BE2C (cell line): ENCODE measurements around the gene SEPTIN7.

Source experiments
- DNase-seq: peaks from one replicate; pipeline ENCODE4 v3.0.0-alpha.2; 2020
- H3K27me3 ChIP-seq: fragments of 250-450 bp; sonication (Bioruptor Pico); 2 replicates; pipeline ENCODE4 v1.5.1; 2020; ENCODE audit warnings: mild to moderate bottlenecking
- H3K36me3 ChIP-seq: fragments of 250-450 bp; sonication (Bioruptor Pico); 2 replicates; pipeline ENCODE4 v1.5.1; 2020; ENCODE audit warnings: mild to moderate bottlenecking
- H3K4me1 ChIP-seq: fragments of 250-450 bp; sonication (Bioruptor Pico); 2 replicates; pipeline ENCODE4 v1.5.1; 2020
- H3K4me3 ChIP-seq: 2 replicates; pipeline ENCODE4 v1.5.1; 2011; ENCODE audit warnings: low read depth, low read length
- H3K9me3 ChIP-seq: fragments of 250-450 bp; sonication (Bioruptor Pico); 2 replicates; pipeline ENCODE4 v1.5.1; 2020
- TF ChIP-seq, protein P1 (sequence below): IDR thresholded peaks from 2 replicates; pipeline ENCODE4 v1.5.1; 2012; ENCODE audit warnings: mild to moderate bottlenecking, low read depth, low read length

SEPTIN7 gene

DNA sequence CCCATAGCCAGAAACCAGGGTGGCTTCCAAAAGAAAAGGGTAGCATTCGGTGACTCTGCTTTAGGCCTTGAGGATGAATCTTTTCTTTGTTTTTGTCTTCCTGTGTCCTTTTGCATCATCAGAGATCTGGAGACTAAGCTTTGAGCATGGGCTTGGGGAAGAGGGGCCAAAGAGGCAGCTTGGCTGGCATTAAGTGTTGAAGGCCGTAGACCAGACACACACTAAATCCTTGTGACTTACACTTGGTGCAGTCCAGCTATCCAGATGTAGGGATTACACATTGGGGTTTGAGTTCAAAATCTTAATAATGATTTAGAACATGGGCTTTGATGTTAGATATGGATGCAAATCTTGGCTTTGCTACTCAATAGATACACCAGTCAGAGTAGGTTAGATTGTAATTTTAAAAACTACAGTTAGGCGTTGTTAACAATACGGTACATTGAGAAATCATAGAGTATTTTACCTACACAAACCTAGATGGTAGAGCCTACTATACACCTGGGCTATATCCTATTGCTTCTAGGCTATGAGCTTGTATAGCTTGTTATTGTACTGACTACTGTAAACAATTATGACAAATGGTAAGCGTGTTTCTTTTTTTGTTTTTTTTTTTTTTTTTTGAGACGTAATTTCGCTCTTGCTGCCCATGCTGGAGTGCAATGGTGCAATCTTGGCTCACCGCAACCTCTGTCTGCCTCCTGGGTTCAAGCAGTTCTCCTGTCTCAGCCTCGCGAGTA lies 3.5 kb downstream of the SEPTIN7 start:
- H3K9me3 ChIP-seq = no peaks in the 10 kb centered on the region
- H3K4me1 ChIP-seq = no peaks in the 10 kb centered on the region; the same call in 1 of the 2 replicates
- H3K4me3 ChIP-seq = no peak overlapping the region
- DNase-seq = no peak
- TF ChIP-seq, protein P1, sequence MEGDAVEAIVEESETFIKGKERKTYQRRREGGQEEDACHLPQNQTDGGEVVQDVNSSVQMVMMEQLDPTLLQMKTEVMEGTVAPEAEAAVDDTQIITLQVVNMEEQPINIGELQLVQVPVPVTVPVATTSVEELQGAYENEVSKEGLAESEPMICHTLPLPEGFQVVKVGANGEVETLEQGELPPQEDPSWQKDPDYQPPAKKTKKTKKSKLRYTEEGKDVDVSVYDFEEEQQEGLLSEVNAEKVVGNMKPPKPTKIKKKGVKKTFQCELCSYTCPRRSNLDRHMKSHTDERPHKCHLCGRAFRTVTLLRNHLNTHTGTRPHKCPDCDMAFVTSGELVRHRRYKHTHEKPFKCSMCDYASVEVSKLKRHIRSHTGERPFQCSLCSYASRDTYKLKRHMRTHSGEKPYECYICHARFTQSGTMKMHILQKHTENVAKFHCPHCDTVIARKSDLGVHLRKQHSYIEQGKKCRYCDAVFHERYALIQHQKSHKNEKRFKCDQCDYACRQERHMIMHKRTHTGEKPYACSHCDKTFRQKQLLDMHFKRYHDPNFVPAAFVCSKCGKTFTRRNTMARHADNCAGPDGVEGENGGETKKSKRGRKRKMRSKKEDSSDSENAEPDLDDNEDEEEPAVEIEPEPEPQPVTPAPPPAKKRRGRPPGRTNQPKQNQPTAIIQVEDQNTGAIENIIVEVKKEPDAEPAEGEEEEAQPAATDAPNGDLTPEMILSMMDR = no peak
- no peaks in the 10 kb centered on the region for H3K27me3 ChIP-seq
- H3K36me3 ChIP-seq = no peaks in the 10 kb centered on the region

- no peaks in the 10 kb centered on the region; the same call in 1 of the 2 replicates for H3K4me1 ChIP-seq
- no peaks in the 10 kb centered on the region for H3K9me3 ChIP-seq
Observed at GRCh38 chr7:35805876-35806275, 5.0 kb downstream of the SEPTIN7 start.

GRCh38 chr7:35816514-35816913 lies 15.7 kb downstream of the SEPTIN7 start:
- 0 out of 2 replicates have a peak, but pooled peaks cover 3% of the 10 kb centered on the region for H3K4me1 ChIP-seq
- DNase-seq = no peak
- TF ChIP-seq, protein P1 = no peak
- 0 out of 2 replicates have a peak, but pooled peaks cover under 1% of the 10 kb centered on the region for H3K9me3 ChIP-seq
- H3K4me3 ChIP-seq = no peak overlapping the region
- 0 out of 2 replicates have a peak, but pooled peaks cover 3% of the 10 kb centered on the region for H3K36me3 ChIP-seq
- no peaks in the 10 kb centered on the region for H3K27me3 ChIP-seq

More at GRCh38 chr7:35805876-35806275, 5.0 kb downstream of the SEPTIN7 start:
- no peaks in the 10 kb centered on the region for H3K27me3 ChIP-seq
- TF ChIP-seq, protein P1 = no peak
- DNase-seq = no peak
- no peak overlapping the region for H3K4me3 ChIP-seq
- H3K36me3 ChIP-seq = no peaks in the 10 kb centered on the region

GRCh38 chr7:35817181-35817580 lies 16.3 kb downstream of the SEPTIN7 start:
- Histone ChIP-seq H3K27me3 (no peaks in the 10 kb centered on the region), H3K4me1 (0 out of 2 replicates have a peak, but pooled peaks cover 3% of the 10 kb centered on the region), H3K36me3 (peaks cover 3% of the 10 kb centered on the region; the same call in 1 of the 2 replicates), H3K4me3 (no peak overlapping the region), H3K9me3 (0 out of 2 replicates have a peak, but pooled peaks cover 4% of the 10 kb centered on the region)
- no peak for DNase-seq
- TF ChIP-seq, protein P1 = no peak

DNA sequence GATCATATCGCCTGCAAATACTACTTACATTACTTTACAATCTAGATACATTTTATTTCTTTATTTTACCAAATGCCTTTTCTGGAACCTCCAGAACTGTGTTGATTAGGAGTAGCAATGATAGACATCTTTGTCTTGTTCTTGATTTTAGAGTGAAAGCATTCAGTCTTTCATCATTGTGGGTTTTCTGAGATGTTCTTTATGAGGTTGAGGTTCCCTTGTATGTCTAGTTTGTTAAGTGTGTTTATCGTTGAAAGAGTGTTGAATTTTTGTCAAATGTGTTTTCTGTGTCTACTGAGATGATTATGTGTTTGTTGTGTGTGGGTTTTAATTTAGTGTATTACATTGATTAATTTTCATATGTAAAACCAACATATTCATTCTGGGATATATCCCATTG lies 17.1 kb downstream of the SEPTIN7 start:
- DNase-seq = no peak
- Histone ChIP-seq H3K4me1 (peaks cover 3% of the 10 kb centered on the region; the same call in 1 of the 2 replicates), H3K36me3 (peaks cover 3% of the 10 kb centered on the region), H3K4me3 (no peak overlapping the region), H3K9me3 (peaks cover 4% of the 10 kb centered on the region; the same call in 1 of the 2 replicates), H3K27me3 (no peaks in the 10 kb centered on the region)
- TF ChIP-seq, protein P1 = no peak

GRCh38 chr7:35818513-35818912 lies 17.7 kb downstream of the SEPTIN7 start:
- peaks cover 4% of the 10 kb centered on the region; the same call in 1 of the 2 replicates for H3K9me3 ChIP-seq
- peaks cover 6% of the 10 kb centered on the region for H3K4me1 ChIP-seq
- TF ChIP-seq, protein P1 = no peak
- no peak overlapping the region for H3K4me3 ChIP-seq
- DNase-seq = no peak
- H3K27me3 ChIP-seq = no peaks in the 10 kb centered on the region
- H3K36me3 ChIP-seq = peaks cover 3% of the 10 kb centered on the region
